Caco-2 (cell line): ENCODE data around the gene ITGAV. TPM values are rescaled to one million over a fixed set of nuclear protein-coding genes. Genes with fewer than 3 reads are reported as not detected.

Experiments used
- BruUV-seq: library from RNA; stranded (reverse); fragments of 400-500 nt; replicated peaks from 2 replicates; lab custom pipeline; 2021; lab: Mats Ljungman, UMichigan
- CTCF ChIA-PET: fragments of 300-600 bp; sonication (Branson Sonifier 250); formaldehyde crosslinking; loops from one replicate; lab custom pipeline; 2022; ENCODE audit warnings: antibody characterized with exemption; lab: Charles Lee
- POLR2A ChIA-PET: fragments of 300-600 bp; sonication (Branson Sonifier 250); formaldehyde crosslinking; loops from one replicate; lab custom pipeline; 2022; ENCODE audit warnings: antibody characterized with exemption; lab: Charles Lee
- DNase-seq, 2 experiments: peaks; one replicate each; pipeline versions ENCODE4 v3.0.0 to v3.0.0-alpha.2; 2020 to 2022
- H3K27me3 ChIP-seq: replicated peaks from 2 replicates; pipeline ENCODE4 v1.6.0; 2011; ENCODE audit warnings: low read length; ENCODE audit not compliant: control insufficient read depth, insufficient read depth
- H3K36me3 ChIP-seq: 2 replicates; pipeline ENCODE4 v1.5.1; 2011; ENCODE audit warnings: low read length; ENCODE audit not compliant: control insufficient read depth, insufficient read depth
- H3K4me1 ChIP-seq: fragments of 250-450 bp; sonication (Bioruptor Pico); 2 replicates; pipeline ENCODE4 v1.5.1; 2020; ENCODE audit warnings: mild to moderate bottlenecking
- H3K4me3 ChIP-seq: 2 replicates; pipeline ENCODE4 v1.5.1; 2011; ENCODE audit warnings: low read depth, mild to moderate bottlenecking, control low read depth, low read length
- H3K9me3 ChIP-seq: fragments of 250-450 bp; sonication (Bioruptor Pico); 2 replicates; pipeline ENCODE4 v1.5.1; 2020; ENCODE audit warnings: mild to moderate bottlenecking, moderate library complexity
- H3K27ac Mint-ChIP-seq: one replicate; pipeline ENCODE4 v1.8.0; 2022; ENCODE audit warnings: mixed read lengths; ENCODE audit not compliant: unreplicated experiment
- H3K27me3 Mint-ChIP-seq: one replicate; pipeline ENCODE4 v1.8.0; 2022; ENCODE audit warnings: mixed read lengths; ENCODE audit not compliant: insufficient read depth, unreplicated experiment
- H3K36me3 Mint-ChIP-seq: one replicate; pipeline ENCODE4 v1.8.0; 2022; ENCODE audit warnings: mild to moderate bottlenecking, mixed read lengths; ENCODE audit not compliant: insufficient read depth, unreplicated experiment
- H3K4me1 Mint-ChIP-seq: one replicate; pipeline ENCODE4 v1.8.0; 2022; ENCODE audit warnings: low read depth, mixed read lengths; ENCODE audit not compliant: unreplicated experiment
- H3K4me3 Mint-ChIP-seq: one replicate; pipeline ENCODE4 v1.8.0; 2022; ENCODE audit warnings: mild to moderate bottlenecking, moderate library complexity, mixed read lengths; ENCODE audit not compliant: unreplicated experiment
- H3K9me3 Mint-ChIP-seq: one replicate; pipeline ENCODE4 v1.8.0; 2022; ENCODE audit warnings: mixed read lengths; ENCODE audit not compliant: unreplicated experiment
- intact Hi-C: fragments of 100-400 bp; cut with micrococcal nuclease; formaldehyde crosslinking; loops from one replicate; pipeline ENCODE4 v1.10.0; 2022; ENCODE audit not compliant: unreplicated experiment
- total RNA-seq: library from RNA; stranded (reverse); gene quantifications from 2 replicates; pipeline ENCODE4 v1.2.3, GENCODE V29; 2022
- TF ChIP-seq, protein P1 (sequence below), 2 experiments: fragments of 200-600 bp in 1 of 2; IDR thresholded peaks; 1 replicate in 1 of 2; 2 replicates in 1 of 2; pipeline versions ENCODE4 v1.5.1 to v1.8.0; 2011 to 2022; ENCODE audit warnings: antibody characterized with exemption in 1 of 2, control low read depth in 1 of 2, inconsistent platforms in 1 of 2, low read depth in 1 of 2, low read length in 1 of 2, mild to moderate bottlenecking in 1 of 2, moderate library complexity in 1 of 2; ENCODE audit not compliant: insufficient read depth in 1 of 2, severe bottlenecking in 1 of 2, unreplicated experiment in 1 of 2

Gene ITGAV
- total RNA-seq, 1 experiment from 2014 or later = 42.6 TPM

DNA sequence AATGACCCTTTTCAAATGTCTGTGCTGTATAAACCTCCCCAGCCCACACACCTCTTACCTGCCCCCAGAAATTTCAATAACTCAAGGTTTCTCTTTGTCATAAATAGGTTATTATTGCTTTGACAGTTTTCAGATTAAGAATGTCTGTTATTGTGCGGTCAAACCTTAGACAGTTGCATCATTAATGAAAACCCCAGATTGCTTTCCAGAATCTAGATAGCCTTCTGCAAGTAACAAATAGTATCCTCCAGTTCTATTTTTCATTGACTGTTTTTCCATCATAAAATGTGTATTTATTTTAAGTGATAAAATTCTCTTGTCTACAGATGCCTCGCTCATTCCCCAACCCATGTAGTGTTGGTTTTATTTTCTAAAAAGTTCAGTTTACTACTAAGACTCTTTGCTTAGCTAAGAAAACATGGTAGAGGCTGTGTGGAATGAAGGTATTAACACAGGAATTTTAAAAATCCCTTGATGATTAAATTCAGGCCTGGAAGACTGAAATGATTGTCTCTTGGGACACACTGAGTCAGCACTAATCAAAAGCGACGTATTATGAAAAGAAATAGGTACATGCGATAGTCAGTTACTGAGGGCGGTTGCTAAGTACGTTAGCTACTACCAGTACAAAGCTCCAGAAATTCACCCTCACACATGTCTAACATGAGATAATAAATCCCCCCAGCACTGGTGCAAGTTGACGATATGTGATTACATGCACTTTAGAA is 38.4 kb upstream of the ITGAV start:
- Mint-ChIP-seq H3K4me3 (no peak overlapping the region), H3K36me3 (no peaks in the 10 kb centered on the region), H3K4me1 (no peaks in the 10 kb centered on the region), H3K27me3 (no peaks in the 10 kb centered on the region), H3K27ac (peak overlapping the region; percentile 20), H3K9me3 (peaks cover 10% of the 10 kb centered on the region)
- ChIA-PET POLR2A (no interaction called here), CTCF (no interaction called here)
- Histone ChIP-seq H3K27me3 (no peaks in the 10 kb centered on the region), H3K4me3 (no peak overlapping the region), H3K36me3 (no peaks in the 10 kb centered on the region), H3K9me3 (no peaks in the 10 kb centered on the region), H3K4me1 (0 out of 2 replicates have a peak, but pooled peaks cover 5% of the 10 kb centered on the region)
- BruUV-seq = no TSS peak
- DNase-seq = no peak
- TF ChIP-seq, protein P1, sequence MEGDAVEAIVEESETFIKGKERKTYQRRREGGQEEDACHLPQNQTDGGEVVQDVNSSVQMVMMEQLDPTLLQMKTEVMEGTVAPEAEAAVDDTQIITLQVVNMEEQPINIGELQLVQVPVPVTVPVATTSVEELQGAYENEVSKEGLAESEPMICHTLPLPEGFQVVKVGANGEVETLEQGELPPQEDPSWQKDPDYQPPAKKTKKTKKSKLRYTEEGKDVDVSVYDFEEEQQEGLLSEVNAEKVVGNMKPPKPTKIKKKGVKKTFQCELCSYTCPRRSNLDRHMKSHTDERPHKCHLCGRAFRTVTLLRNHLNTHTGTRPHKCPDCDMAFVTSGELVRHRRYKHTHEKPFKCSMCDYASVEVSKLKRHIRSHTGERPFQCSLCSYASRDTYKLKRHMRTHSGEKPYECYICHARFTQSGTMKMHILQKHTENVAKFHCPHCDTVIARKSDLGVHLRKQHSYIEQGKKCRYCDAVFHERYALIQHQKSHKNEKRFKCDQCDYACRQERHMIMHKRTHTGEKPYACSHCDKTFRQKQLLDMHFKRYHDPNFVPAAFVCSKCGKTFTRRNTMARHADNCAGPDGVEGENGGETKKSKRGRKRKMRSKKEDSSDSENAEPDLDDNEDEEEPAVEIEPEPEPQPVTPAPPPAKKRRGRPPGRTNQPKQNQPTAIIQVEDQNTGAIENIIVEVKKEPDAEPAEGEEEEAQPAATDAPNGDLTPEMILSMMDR (IDR thresholded peaks at IDR 0.05; ENCODE audit: insufficient read depth in 1 of 2, low read depth in 1 of 2, low read length in 1 of 2, severe bottlenecking in 1 of 2, unreplicated experiment in 1 of 2) = no peak
- intact Hi-C loops = no loop called here

DNA sequence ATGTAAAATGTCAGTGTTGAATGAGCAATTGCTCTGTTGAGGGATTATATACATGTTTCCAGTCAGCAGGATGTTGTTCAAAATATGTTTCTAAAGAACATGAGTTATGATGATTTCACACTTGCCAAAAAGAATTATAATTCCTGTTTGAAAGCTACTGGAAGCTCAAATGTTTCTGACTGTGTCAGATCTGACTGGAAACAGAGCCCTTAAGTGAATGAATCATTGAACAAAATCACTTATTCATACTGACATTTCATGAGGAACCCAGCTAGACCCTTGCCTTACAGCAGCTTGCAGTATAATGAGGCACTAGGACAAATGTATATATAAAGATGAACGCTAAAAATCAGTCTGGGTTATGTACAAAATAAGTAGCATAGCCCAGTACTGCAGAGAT is 35.4 kb upstream of the ITGAV start:
- Histone ChIP-seq H3K36me3 (no peaks in the 10 kb centered on the region), H3K9me3 (no peaks in the 10 kb centered on the region), H3K4me1 (no peaks in the 10 kb centered on the region), H3K4me3 (no peak overlapping the region), H3K27me3 (no peaks in the 10 kb centered on the region)
- Mint-ChIP-seq H3K36me3 (no peaks in the 10 kb centered on the region), H3K4me3 (no peak overlapping the region), H3K9me3 (peaks cover 10% of the 10 kb centered on the region), H3K27me3 (no peaks in the 10 kb centered on the region), H3K4me1 (no peaks in the 10 kb centered on the region), H3K27ac (no peak overlapping the region)
- ChIA-PET CTCF (no interaction called here), POLR2A (interaction anchor here (0.5 kb wide), 1 partner anchor 98 kb away, joined by 3 read pairs; no protein-coding TSS in a partner anchor)
- BruUV-seq = no TSS peak
- DNase-seq = no peak
- intact Hi-C loops = no loop called here
- TF ChIP-seq, protein P1 (IDR thresholded peaks at IDR 0.05; ENCODE audit: insufficient read depth in 1 of 2, low read depth in 1 of 2, low read length in 1 of 2, severe bottlenecking in 1 of 2, unreplicated experiment in 1 of 2) = no peak

DNA sequence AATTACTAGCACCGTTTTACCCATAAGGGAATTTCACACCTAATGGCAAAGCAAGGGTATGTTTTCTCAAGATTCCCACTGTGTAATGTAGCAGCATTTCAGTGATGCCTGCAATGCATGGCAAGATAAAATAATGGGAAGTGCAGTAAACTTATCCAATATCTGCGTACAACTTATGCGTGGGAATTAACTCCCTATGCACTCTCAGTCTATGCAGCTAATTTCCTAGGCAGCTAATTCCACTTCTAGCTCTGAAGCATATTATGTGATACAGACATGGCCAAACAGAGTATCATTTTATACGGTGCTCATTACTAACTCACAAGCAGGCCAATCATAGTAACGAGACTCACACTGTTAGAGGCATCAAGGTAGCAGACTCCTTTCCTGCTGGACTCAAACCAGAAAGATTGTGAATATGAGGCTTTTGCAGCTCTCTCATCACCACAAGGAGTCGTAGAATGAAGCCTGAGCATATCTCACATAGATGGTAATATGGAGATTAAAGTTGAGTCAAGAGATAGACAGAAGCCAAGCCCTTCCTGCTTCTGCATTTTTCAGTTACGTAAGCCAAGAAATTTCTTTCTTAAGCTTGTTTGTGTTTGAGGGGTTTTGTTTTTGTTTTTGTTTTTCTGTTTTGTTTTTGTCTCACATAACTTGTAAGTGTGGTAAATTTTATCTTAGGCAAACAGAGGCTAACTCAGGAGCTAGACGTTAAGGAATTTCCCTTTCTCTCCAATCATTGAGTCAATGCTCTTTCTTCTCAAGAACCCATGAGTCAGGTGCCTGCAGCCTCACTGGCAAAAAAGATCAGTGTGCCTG is 34.8 kb upstream of the ITGAV start:
- no peaks in the 10 kb centered on the region for H3K27me3 Mint-ChIP-seq
- H3K4me1 ChIP-seq = no peaks in the 10 kb centered on the region
- ChIA-PET POLR2A (interaction anchor here (0.5 kb wide), 1 partner anchor 97 kb away, joined by 3 read pairs; no protein-coding TSS in a partner anchor), CTCF (interaction anchor here (0.6 kb wide), 1 partner anchor 14 kb away, joined by 3 read pairs; no protein-coding TSS in a partner anchor)
- no peaks in the 10 kb centered on the region for H3K9me3 ChIP-seq
- peaks cover 6% of the 10 kb centered on the region for H3K9me3 Mint-ChIP-seq
- BruUV-seq = no TSS peak
- H3K27ac Mint-ChIP-seq = no peak overlapping the region
- no peak overlapping the region for H3K4me3 Mint-ChIP-seq
- no peaks in the 10 kb centered on the region for H3K4me1 Mint-ChIP-seq
- H3K4me3 ChIP-seq = no peak overlapping the region
- no peaks in the 10 kb centered on the region for H3K36me3 ChIP-seq
- H3K36me3 Mint-ChIP-seq = no peaks in the 10 kb centered on the region
- no peaks in the 10 kb centered on the region for H3K27me3 ChIP-seq
- intact Hi-C loops = no loop called here
- no peak for DNase-seq
- TF ChIP-seq, protein P1 (IDR thresholded peaks at IDR 0.05; ENCODE audit: insufficient read depth in 1 of 2, low read depth in 1 of 2, low read length in 1 of 2, severe bottlenecking in 1 of 2, unreplicated experiment in 1 of 2) = no peak
